ENCODE data around the gene MUC3A.
"Not testable (repeated sequence)": the region's sequence is repeated elsewhere in the genome, so short reads cannot be mapped to it uniquely, and the experiment has no call there.

- not testable (repeated sequence) for TF ChIP-seq CTCF, POLR2A (IDR thresholded peaks at IDR 0.05)
Observed at GRCh38 chr7:100999334-100999733, 50.0 kb downstream of the MUC3A start.

Data from transverse colon (tissue), 3 donors.